Measurements from ENCODE around the gene ZCCHC8.
A peak's percentile ranks its signal among the peaks of the same experiment; 100 is the strongest.
"Not testable (repeated sequence)": the region's sequence is repeated elsewhere in the genome, so short reads cannot be mapped to it uniquely, and the experiment has no call there.

The ZCCHC8 gene

DNA sequence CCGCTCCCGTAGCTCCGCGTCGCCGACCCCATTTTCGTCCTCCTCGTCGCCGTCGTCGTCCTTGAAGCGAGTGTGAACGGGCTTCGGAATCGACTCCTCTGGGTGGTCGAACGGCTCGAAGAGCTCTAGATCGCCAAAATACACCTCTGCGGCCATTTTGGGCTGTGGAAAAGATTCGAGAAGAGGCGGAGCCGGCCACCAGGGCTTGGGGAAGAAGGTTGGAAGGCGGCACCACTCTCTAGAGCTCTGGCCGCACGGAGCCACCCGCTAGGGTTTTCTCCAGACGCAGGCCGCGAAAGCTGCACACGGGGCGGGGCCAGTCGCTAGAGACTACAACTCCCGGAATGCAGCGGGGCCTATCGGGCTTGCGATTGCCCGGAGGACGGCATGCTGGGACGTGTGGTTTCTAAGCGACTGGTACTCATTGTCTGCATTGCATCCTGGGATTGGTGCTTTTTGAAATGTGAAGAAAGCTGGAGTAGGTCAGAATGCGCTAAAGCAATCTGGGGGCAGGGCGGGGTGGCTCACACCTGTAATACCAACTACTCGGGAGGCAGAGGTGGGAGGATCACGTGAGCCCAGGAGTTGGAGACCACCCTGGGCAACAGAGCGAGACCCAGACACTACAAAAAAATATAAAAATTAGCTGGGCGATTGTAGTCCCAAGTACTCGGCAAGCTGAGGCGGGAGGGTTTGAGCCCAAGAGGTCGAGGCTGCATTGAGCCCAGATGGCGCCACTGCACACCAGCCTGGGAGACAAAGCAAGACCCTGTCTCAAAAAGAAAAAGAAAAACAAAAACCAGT is at the start of gene ZCCHC8:
Gene ZCCHC8, minus strand, starts transcription at position 248 of the 804 bp plus-strand sequence. Its CDS starts 92 bp downstream, at position 156.
- peak; percentile 94 to 96 for DNase-seq

DNA sequence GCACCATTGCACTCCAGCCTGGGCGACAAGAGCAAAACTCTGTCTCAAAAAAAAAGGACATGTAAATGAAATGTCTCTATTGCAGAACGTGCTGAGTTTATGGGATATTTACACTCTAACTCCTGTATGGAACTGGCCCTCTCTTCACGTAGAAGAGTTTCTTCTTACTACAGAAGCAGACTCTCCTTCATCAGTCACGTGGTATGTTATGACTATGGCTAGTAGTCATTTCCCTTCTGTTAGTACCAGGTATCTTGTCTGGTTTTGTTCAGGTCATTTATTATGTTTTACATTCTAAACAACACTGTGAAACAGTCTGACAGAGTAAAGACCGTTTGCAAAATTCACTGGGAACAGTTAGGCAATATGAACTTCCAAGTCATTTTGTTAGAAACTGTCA is 46.6 kb upstream of the ZCCHC8 start:
- no peak for DNase-seq

DNA sequence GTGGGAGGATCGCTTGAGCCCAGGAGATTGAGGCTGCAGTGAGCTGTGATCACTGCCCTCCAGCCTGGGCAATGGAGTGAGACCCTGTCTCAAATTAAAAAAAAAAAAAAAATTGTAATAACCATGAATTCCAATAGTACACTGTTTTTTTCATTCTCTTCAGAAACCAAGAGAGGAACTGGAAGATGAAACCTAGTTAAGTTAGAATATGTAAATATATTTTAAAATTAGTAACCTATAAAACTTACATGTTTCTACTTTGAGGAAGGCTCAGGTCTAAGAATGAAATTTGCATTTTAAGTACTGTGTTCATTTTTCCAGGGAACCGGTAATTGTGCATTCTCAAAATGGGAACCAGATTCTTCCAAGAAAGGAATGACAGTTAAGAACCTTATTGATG is 45.1 kb upstream of the ZCCHC8 start:
- DNase-seq = no peak

DNA sequence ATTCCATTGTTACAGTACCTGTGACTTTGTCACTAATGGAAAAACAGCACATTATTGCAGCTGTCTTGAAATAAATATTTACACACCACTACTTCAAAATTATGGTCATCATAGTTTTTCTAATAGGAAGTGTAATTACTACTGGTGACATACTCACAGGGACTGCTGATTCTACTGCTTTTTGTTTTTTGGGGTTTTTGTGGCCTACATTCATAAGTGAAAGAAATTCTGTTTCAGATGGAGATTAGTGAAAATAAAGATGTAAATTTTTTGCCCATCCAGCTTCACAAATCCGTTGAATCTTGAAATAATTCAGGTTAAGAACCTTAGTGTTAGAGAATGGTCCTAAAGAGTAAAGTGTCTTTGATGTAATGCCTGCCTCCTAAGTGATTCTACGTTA is 43.8 kb upstream of the ZCCHC8 start:
- DNase-seq = no peak

DNA sequence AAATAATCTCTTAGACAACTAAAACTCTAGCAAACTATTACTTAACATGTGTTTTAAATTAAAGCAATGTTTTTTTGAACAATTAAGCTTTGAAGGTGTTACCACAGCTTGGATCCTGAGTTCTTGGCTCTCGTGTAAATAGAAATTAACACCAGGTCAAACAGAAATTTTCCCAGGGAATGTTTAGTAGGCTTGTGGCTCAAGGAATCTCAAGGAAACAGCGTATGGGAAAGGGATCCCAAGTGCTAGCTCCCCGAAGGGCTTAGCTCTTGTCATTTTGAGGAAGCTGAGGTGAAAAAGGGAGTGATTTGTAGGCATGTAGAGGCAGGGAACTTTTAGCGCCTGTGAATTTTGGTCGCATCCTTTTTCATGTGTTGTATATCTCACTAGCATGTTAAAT is 37.8 kb upstream of the ZCCHC8 start:
- no peak for DNase-seq

DNA sequence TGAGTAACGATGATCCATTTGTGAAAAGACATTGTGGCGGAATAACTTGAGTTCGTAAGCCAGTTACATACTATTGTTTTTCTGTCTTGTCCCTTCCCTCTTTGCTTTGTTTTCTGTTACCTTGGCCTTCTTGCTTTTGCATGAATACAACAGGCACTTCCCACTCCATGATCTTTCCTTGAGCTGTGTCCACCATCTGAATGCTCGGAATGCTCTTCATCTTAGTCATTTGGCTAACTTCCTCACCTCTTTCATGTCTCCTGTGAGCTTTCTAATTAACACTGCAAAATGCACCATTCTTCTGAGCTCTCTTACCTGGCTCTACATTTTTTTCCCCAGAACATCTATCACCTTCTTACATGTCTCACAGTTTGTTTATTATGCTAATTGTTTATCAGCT is 36.3 kb upstream of the ZCCHC8 start:
- DNase-seq = no peak

DNA sequence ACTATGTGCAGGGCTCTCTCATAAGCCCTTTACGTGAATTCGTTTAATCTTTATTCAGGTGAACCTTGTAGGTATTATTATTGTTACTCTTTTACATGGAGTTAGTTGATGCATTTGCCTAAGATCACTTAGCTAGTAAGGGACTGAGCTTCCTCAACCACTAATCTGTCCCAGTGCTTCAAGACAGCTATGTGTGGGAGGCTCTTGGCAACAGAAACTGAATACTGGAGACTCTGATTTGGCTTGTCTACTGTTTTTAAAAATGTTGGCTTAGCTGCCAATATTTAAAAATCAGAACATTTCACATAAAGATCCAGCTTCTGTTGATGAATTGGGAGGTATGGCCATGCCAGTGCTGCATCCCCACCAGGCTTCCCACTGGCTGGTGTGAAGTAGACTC is 33.1 kb upstream of the ZCCHC8 start:
- DNase-seq = no peak

DNA sequence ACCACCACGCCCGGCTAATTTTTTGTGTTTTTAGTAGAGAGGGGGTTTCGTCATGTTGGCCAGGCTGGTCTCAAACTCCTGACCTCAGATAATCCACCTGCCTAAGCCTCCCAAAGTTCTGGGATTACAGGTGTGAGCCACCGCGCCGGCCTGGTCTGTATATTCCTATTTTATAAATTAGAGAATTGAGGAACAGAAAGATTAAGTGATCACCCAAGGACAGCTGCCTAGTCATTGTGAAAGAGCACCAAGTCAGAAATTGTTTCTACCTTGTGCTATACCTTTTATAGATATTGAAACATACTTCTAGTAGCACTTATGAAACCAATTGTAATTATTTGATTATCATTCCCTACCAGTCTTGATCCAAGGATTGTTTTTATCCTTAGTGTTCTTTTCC is 28.3 kb upstream of the ZCCHC8 start:
- DNase-seq = no peak

DNA sequence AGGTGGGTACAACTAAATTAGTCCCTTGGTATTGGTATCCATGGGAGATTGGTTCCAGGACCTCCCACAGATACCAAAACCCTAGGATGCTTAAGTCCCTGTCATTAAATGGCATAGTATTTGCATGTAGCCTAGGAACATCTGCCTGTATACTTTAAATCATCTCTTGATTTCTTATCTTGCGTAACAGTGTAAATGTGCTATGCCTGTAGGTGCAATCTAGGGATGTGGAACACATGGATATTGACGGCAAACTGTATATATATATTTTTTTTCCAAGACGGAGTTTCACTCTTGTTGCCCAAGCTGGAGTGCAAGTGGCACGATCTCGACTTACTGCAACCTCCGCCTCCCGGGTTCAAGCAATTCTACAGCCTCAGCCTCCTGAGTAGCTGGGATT is 27.9 kb upstream of the ZCCHC8 start:
- no peak for DNase-seq

DNA sequence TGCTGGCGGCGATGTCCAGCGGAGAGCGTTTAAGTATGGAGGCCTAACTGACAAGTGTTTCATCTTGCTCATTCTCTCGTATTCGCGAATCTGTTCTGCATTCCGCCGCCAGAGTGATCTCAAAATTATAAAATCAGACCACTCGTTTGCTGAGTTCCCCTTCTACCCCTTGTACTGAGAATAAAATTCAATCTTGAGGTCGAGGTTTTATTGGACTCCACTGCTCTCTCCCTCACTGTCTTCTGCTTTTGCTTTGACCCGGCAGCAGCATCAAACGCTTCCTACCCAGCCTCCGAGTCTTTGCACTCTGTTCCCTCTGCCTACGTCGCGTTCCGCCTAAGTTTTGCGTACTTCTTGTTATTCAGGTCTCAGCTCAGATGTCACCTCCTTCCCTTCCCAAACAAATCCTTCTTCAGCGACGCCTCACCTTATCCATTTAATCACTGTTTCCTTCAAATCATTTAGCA is 26.8 kb upstream of the ZCCHC8 start:
- peak; percentile 13 to 27 for DNase-seq

DNA sequence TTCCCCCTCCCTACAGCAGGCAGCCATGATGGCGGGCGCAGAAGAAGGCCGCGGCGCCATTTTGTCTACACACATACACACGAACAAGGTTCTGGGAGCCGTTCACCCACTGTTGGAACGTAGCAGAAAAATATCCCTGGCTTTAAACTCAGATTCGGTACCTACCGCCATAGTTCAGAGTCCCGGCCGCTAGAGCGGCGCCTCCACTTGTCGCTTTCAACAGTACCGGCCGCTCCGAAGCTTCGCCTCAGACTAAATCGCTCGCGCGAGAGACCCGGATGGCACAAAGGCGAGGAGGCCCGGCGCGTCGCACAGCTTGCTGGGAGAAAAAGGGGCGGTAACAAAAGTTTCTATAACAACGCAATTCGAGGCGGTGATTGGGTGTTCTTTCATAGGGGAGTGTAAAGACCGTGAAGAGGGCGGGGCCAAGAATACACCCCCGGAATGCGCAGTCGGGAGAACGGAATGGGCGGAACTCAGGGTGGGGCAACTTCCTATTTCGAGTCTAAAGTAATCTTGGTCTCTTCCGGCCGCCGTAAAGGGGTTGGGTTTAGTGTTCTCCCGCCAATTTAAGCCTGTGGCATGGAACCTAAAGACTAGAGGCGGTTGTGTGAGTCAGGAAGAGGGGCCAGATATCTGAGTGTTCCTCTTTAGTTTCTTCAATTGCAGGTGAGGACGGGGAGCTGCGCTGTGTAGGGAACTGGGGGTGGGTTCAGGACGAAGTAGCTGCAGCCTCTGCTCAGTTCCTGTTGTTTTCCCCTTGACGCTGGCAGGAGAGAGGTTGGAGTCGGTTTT is 26.1 kb upstream of the ZCCHC8 start, which contains the start of the genes KNTC1 and RSRC2:
Gene KNTC1, plus strand, starts transcription at position 567 of the 795 bp plus-strand sequence. CDS start 2,815 bp downstream, outside the sequence.
Gene RSRC2, minus strand, starts transcription at position 254 of the 795 bp plus-strand sequence. Its CDS starts 83 bp downstream, at position 171.
- peak; percentile 92 to 96 for DNase-seq

DNA sequence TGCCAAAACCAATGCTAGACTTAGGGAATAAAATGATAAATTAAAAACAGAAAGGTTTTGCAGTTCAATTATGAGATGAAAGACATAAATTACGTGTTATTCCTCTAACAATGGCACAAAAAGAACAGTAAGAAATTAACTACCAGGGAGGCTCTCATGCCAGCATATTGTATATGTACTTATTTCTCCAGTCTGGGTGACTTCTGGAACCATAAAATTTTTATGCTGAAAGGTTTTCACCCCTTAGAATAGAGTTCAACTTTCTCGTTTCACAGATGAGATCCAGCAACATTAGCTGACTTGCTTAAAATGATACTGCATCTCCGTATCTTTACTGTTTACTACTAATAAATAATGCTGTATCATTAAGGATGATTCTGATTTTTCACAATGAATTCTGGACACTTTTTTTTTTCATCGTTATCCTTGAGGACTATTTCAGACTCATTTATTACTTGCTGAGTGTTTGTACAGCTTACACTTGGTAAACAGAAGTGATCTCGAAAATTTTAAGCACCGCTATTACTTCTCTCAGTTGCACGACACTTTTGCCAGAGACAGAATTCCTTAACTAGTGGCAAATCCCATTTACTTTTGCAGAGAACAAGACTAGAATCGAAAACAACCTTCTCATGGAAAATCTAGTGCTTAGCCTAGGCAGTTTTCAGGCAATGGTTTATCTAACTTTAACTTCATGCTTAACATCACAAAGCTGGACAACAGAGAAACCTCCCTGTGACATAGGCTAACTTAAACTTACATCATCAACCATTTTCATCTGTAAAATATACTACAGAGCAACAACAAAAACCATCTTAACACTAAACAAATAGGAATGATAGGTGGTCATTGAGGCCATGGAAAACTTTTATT is 23.4 kb upstream of the ZCCHC8 start:
- DNase-seq = no peak

DNA sequence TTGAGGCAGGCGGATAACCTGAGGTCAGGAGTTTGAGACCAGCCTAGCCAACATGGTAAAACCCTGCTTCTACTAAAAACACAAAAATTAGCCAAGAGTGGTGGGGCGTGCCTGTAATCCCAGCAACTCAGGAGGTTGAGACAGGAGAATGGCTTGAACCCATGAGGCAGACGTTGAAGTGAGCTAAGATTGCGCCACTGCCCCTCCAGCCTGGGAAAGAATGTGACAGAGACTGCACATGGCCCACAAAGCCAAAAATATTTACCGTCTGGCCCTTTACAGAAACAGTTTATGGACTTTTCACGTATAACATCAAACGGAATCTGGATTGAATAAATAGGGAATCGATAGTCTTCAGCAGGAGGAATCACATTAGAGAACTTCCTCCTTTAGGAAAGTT is 22.5 kb upstream of the ZCCHC8 start:
- no peak for DNase-seq

DNA sequence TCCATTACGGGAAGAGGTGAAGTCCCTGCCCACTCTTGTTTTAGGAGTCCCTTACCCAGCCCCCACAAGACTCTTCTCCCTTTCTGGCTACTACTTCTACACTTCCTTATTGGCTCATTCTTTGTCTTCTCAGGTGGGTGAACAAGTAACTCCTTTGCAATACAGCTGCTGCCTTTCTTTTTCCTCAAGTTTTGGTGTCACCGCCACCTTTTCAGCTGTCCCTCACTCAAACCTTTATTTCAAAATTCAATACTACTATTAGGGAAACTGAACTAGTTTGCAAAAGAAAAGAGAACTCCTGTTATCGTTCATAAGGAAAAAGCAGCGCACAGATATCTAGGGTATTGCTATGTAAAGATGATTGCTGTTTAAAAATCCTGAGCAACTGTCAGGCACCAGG is 19.9 kb upstream of the ZCCHC8 start:
- DNase-seq = no peak

DNA sequence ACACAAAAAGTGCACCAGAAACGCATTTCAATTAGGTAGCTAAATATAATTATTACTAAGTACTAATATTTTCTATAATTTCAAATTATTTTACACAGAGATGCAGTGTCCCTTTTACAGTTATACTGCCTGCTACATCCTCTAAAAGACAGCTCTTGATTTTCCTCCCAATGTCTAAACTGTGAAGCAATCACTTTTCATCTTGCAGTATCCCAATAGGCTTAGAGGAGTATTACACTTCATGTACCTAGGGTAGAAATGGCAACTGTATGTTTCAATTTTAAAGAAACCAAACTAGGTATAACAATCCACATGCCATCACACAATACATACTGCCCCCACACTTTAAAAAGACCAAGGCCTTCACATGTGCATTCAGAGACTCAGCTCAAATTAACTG is 18.7 kb upstream of the ZCCHC8 start:
- DNase-seq = no peak

DNA sequence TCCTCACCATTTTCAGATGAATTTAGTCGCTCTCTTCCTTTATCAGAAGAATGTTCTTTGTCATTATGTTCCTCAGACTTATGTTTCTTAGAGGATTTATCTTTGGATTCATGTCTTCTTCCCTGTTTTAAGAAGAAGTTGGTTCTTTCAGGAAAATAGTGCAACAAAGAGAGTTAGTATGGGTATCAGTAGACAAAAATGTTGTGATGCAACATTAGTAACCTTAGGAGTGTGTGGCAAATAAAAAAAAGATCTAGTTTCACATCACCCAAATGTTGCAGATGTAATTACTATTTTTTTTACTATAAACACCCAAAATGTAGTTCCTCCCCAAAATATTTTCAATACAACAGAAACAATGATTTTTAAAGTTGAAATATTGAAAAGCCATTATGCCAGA is 18.2 kb upstream of the ZCCHC8 start:
- DNase-seq = no peak

DNA sequence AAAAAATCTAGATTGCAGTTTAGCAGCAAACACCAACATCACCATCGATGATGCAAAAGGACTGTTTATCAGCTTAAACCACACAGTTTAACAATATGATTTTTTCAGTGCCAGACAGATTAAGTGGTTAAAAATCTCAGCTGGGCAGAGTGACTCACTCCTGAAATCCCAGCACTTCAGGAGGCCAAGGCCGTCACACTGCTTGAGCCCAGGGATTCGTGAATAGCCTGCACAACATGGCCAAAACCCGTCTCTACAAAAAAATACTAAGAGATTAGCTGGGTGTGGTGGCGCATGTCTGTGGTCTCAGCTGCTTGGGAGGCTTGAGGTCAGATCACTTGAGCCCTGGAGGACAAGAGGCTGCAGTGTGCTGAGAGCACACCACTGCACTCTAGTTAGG is 17.1 kb upstream of the ZCCHC8 start:
- DNase-seq = no peak

DNA sequence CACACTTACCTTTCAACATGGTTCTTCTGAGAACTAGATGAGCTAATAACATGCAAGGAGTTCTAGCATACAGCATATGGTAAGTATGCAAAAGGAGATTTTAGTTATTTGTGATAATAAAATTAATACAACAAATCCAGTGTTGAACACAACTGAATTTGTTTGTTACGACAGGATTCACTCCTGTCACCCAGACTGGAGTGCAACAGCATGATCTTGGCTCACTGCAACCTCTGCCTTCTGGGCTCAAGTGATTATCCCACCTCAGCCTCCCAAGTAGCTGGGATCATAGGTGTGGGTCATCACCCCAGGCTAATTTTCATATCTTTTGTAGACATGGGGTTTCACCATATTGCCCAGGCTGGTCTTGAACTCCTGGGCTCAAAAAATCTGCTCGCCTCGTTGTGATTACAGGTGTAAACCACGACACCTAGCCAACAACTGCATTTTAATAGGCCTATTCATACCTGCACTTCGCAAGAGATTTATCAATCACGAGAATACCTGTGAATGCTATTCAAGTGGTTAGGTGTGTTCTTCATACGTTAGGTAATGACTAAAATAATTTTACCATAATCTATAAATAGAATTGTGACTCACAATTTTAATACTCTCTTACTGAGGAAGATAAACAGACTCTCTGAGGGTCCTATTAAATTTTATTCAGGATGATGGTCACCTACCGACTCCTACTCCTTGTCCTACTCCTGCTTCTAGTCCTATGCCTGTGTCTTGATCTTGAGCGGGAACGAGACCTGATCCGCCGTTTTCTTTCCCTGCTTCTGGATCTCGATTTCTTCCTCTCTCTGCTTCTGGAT is 16.0 kb upstream of the ZCCHC8 start:
- DNase-seq = no peak

DNA sequence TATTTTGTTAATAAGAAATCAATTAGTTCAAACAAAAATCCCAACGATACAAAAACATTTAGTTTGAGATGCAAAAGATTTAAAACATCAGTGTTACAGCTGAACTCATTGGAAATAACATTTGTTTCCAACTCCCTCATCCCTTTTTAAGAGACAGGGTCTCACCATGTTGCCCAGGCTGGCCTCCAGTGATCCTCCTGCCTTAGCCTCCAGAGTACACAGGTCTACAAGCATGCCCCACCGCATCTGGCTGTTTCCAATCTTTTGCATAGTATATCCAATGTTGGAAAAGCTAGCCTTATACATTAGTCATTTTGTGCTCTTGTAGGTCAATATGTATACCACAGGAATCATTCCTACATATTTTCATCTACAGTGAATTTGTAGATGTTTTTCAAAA is 14.5 kb upstream of the ZCCHC8 start:
- no peak for DNase-seq

DNA sequence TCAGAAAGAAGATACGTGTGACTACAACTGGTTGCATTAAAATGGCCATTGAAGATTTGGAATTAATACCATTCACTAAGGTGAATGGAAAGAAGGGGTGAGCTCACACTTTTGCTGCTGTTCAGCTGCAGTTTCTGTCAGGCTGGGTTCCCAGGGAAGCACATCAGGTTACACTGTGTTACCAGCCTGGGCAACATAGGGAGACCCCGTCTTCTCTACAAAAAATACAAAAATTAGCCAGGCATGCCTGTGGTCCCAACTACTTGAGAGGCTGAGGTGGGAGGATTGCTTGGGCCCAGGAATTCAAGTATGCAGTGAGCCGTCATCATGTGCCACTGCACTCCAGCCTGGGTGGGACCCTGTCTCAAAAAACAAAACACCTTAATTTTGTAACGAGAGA is 12.9 kb upstream of the ZCCHC8 start:
- DNase-seq = no peak

DNA sequence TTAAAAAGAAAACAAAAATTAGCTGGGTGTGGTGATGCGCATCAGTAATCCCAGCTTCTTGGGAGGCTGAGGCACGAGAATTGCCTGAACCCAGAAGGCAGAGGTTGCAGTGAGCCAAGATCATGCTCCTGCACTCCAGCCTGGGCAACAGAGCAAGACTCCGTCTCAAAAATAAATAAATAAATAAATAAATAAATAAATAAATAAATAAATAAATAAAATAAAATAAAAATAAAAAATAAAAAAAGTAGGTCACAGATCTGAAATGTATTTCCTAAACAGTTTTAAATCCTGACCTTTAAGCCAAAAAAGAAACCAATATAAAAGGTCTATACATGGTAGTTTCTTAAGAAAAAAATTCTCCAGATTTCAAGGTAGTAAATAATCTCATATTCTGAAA is 12.3 kb upstream of the ZCCHC8 start:
- DNase-seq = not testable (repeated sequence)

DNA sequence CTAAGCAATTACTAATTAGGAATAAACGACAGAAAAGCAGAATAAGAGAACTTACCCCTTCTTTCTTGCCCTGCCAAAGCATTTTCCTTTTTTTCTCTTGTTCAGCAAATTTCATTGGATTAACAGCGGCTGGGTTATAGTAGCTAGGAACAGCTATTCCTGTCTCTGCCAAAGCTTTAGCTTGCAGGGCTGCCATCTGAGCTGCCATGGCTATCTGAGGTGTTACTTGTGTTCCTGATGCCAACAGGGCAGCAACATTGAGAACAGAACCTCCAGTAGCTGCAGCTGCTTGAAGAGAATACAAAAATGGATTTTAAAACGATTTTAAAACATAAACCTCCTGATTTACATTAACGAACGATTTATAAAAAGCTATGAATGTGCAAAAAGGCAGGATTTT is 7.4 kb upstream of the ZCCHC8 start:
- DNase-seq = no peak
